HG02981 (cell line): ENCODE data around the gene NHSL2.
A peak's percentile ranks its signal among the peaks of the same experiment; 100 is the strongest.

Experiments
- ATAC-seq: cut with Tn5 transposase; IDR thresholded peaks from one replicate; pipeline ENCODE4 v1.9.1; 2021; ENCODE audit warnings: mild to moderate bottlenecking, moderate library complexity; ENCODE audit not compliant: unreplicated experiment

The NHSL2 gene

DNA sequence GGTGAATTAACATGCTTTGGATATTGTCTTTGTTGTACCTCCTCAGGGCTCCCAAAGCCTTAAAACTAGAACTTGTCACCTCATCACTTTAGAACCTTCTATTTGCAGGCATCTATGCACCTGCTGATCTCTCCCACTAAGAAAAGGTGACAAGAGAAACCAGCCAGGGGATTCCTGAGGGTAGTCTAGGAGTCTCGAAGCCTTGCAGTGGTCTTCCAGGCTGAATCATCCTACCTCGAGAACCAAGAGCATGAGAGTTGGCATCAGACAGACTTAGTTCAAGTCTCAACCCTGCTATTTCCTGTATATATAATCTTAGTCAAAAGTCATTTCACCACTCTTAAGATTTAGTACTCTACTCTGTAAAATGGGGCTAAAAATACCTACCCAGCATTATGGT lies 191.5 kb downstream of the NHSL2 start:
- no peak for ATAC-seq

GRCh38 chrX:72102760-72103159 lies 192.1 kb downstream of the NHSL2 start:
- no peak for ATAC-seq

DNA sequence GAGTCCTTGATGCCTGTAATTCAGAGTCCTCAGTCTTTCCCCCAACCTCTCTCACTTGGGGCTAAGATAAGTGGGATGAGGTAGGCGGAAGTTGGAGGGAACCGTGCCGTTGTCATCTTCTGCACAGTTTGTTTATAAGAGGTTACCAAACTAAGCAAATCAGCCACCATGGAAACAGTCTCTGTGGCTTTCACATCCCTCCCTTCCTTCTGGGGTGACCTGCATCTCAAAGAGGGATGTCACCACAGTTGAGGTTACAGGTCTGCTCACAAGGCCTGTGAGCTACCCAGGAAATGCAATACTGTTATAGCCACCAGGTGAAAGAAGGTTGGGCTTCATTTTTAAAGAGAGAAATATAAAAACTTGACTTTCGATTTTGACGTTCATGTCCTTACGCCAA lies 194.8 kb downstream of the NHSL2 start:
- ATAC-seq = peak; percentile 56

DNA sequence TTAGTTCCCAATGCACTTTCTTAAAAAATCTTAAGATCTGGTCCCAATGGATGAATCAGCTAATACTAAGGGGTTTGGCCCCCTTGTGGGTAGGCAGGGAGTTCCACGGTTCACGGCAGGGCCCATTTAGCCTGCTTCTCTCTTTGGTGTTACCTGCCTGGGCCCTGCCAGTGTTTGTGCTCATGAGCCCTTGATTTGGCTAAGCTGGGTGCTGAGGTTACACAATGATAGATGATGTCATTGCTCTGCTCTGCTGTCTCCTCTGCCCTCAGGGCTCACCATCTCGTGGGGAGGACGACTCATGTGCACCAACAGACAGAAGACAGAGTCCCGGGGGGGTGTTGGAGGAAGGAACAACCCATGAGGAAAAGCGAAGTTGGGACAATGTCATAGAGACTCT lies 196.7 kb downstream of the NHSL2 start:
- no peak for ATAC-seq

- no peak for ATAC-seq
Observed at GRCh38 chrX:72107841-72108595, 197.4 kb downstream of the NHSL2 start.

DNA sequence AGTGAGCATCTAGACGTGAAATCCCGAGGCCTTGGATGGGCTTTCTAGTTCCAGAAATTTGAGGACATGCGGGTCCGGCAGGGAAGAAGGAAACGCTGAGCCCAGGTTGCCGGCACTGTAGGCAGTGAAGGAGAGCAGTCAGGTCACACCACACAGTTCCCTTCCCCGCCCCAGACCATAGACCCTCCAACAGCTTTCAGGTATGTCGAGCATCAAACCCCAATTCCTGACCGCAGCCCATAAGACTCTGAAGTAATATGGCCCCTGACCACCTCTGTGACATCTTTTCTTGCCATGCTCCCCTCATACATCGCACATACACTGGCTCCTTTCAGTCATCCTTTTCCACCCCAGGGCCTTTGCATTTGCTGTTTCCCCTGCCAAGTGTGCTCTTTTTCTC lies 198.0 kb downstream of the NHSL2 start:
- no peak for ATAC-seq

DNA sequence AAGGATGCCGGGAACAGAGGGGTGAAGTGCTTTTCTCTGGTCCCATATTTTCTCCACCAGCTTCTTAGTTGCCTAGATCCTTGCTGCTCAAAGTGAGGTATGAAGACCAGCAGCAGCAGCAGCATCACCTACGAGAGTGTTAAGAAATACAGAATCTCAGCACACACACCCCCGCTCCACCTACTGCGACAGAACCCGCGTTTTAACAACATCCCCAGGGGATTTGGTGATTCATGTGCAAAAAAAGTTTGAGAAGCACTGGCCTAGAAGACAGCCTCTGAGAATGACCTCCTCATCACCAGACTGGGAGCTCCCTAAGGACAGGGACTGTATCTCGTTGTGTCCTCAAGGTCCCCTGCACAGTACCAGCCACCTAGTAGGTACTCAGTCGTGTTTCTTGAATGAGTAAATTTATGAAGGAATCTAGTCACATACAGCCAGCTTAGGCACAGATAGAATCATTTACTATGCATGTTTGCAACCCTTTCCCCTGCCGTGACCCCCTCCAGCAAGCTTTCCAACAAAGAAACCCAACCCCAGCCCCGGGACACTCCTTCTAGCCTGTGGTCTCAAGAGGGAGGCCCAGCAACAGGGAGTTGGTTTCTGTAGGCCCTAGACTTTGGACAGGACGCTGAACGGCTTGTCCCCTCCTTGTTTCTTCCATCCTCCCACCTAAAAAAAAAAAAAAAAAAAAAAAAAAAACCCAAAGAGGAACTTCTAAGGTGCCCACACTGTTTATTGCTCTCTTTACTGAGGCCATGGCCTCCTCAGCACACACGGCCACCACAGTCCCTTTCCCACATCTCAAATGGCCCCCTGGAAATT lies 199.6 kb downstream of the NHSL2 start:
- ATAC-seq = no peak

DNA sequence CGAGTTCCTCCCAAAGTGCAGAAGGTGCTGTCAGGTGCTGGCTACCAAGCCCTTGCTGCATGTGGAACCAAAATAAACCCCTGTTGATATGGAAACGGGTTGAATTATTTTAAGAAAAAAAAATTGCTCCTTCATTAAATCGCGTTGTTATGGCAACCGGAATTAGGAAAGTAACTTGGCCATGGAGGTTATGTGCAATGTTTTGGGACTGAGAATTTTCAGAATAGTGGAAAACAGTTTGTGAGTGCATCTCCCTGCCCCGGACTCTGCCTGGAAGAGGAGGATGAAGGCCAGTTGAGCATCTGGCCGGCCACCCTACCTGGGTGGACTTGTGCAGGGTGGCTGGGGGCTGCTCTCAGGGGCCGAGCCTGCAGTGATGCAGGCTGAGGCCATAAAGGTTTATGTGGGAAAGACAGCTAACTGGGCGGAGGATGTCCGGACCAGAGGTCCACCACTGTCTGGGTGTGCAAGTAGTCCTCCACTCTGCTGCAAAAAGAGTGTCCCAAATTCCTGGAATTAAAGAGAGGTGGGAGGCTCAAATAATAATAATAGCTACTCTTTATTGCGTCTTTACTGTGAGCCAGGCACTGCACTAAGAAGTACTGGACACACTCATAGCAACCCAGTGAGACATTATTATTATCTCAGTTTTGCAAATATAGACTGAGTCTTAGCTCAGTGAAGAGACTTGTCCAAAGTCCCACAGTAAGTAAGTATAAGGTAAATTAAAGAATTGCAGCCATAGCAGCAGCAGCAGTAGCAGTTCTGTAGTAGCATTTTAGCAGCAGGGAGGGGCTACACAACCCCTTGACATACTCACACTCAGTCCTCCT lies 200.4 kb downstream of the NHSL2 start:
- ATAC-seq = no peak

DNA sequence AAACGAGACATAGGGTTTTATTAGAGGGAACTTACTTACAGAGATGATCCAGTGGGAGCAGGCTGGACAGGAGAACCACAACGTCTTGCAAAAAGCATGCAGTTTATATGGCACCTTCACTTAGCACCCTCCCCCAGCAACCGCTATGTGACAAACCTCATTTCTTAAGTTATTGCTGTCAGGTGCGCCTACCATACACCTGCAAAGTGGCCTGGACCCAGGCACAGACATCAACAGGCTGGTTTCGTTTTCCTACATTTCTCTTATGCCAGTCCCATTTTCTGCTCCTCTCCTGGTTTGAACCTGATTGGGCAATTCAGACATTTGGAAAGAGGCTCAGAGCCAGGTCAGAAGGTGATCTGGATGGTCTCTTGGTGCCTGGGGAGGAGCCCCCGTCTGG lies 202.8 kb downstream of the NHSL2 start:
- ATAC-seq = no peak

DNA sequence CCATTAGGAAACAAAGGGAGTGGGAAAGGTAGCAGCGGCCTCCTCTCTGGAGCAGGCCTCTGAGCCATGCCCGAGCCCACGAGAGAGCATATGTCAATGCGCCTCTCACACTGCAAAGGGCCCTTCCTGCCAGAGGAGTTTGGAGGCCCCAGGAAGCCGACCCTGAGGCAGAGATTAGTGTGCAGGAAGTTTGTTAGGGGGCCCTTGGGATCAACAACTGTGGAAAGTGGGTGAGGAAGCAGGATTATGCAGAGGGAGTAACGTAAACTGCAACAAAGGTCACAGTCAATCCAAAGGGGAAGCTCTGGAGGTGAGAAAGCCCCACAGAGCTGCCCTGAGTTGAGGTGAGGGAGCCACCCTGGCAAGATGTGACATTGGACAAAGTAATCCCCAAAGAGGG lies 203.7 kb downstream of the NHSL2 start:
- no peak for ATAC-seq

DNA sequence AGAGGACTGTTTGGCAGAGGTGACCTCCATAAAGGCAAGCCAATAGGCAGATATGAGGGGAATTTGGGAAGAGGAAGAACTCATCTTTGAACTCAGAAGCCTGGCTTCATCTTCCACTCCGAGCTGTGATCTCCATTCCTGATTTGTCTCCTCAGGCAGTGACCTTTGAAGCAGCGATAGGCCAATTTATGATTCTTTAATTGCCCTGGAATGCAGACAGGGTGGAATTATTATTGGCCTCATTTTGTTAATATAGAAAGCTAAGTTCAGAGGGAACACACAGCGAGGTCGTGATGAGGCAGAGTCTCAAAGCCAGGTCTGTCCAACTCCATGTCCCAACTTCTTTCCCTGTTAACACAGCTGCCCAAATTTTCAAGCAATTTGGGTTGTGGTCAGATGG lies 204.2 kb downstream of the NHSL2 start:
- no peak for ATAC-seq

- no peak for ATAC-seq
Observed at GRCh38 chrX:72115380-72115779, 204.7 kb downstream of the NHSL2 start.

DNA sequence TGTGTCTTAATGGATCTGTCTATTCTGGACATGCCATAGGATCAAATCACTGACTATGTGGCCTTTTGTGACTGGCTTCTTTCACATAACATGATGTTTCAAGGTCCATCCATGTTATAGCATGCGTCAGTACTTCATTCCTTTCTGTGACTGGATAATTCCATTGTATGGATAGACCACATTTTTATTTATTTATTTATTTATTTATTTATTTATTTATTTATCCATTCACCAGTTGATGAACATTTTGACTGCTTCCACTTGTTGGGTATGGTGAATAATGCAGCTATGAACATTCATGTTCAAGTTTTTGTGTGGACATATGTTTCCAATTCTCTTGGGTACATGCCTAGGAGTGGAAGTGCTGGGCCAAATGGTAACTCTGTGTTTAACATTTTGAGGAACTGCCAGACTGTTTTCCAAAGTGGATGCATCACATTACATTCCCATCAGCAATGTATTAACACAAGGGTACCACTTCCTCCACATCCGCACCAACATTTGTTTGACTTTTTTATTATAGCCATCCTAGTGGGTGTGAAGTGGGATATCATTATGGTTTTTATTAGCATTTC lies 207.1 kb downstream of the NHSL2 start:
- ATAC-seq = no peak

DNA sequence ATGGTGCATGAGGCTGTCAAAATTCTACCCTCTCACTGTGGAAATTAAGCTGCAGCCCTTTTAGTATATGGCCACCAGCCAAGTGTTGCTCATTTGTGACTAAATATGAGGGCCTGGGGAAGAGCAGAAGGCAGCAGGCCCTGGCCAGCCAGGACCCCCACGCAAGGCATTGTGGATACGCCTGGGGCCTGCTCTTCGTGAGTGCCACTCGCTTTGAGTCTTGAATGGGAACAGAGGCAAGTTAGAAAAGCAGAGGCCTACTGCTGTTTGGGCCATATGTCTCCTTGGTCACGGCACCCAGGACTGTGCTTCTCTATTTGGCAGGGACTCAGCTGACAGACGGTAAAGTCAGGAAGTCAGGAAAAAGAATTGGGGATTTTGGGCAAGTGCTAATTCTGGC lies 210.2 kb downstream of the NHSL2 start:
- ATAC-seq = no peak

DNA sequence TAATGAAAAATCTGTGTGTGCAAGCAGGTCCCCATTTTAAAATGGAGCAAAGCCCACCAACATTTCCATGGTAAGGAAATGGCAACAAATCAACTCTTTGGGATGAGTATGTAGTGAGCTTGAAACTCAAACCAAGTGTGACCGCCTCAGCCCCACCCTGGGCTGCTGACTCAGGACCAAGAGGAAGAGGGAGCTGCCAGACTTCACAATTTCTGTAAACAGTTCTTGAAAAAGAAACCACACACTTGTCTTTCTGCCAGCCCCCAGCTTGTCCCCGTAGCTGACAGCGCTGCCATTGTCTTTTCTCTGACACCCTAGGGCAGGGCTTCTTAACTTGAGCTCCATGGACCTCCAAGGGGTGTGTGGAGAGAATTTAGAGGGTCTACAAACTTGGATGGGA lies 210.7 kb downstream of the NHSL2 start:
- ATAC-seq = no peak

DNA sequence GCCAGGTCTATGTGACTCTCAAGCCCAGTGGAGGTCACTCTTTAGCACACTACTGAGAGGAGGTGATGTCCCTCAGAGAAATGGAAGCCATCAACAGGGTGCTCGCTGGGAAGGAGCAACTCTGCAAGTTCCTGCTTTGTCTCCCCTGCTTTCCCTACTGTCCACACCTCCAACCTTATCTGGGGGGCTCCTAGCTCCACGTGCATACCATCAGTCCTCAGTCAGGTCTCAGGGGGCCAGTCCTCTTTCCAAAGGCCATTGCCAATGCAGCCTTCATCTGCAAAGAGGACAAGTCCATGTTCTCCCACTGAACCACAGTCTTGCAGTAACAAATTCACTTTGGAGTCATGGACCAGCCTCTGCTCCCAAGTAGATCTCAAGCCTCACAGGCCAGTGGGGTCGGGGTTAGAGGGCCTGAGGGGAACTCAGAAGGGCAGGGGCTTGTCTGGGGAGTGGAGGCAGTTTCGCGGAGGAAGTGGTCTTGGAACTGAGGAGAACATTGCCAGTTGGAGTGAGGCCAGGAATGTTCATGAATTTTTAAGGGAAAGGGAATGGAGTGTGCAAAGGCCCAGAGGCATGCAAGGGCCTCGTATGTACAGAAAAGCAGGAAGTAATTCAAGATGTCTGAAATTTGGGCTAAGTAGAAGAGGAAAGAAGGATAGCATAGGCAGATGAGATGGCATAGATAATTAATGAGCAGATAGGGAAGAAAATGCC lies 212.1 kb downstream of the NHSL2 start:
- no peak for ATAC-seq

DNA sequence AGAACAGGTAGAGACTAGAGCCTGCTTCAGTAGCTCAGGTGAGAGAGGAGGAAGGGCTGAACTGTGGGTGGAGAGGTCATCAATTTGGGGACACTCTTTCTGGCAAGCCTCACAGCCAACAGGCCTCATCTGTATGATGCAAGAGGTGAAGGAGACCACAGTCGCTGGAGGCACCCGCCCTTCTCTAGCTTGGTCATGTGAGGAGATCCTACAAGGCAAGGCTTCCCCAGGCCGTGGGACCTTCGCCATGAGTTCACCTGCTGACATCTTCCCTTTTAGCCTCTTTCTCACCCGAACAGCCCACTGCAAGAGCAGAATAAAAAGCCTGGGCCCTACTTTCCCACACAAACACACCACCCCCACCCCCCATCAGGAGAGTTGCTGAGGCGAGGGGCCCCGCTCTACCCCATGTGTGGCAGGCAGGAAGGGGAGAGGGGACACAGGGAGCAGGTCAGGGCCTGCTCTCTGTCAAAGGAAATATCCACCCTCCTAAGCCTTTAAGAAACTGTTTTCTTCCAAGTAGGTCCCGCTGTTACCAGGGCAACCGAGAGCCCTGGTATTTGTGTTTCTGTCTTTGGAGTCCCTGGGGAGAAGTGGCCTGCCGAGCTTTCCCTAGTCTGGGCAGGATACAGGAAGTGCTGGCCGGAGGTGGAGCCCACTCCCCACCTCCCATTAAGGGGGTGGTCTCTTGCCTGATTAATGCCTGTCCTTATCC lies 213.0 kb downstream of the NHSL2 start:
- no peak for ATAC-seq

DNA sequence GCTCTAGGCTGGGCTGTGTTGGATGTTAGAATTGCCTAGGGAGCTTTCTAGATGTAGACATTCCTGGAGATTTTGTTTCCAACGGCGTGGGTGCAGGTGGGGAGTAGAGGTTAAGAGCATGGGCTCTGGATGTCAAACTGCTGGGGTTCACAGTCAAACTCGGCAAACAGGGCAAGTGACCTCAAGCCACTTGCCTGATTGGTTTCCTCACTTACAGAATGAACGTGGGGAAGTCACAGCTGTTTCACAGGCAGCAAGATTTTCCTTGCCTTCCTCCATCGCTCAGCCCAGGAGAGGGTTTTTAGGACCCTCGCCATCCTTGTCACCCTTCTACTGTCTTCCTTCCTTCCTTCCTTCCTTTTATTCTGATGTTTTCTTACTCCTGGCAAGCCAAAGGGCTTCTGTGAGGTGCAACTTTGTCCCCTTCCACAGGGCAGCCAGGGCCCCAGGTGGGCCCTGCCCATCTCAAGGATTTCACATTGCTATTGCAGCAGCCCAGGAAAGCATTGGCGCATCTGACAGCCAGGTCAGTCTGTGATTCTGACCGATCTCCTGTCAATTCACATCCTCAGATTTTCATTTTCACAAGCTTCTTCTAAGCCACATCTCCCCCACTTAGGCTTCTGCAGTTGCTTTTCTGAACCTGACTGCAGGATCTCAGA lies 214.0 kb downstream of the NHSL2 start:
- ATAC-seq = no peak

- no peak for ATAC-seq
Observed at GRCh38 chrX:72125331-72126047, 214.8 kb downstream of the NHSL2 start.
